Stimulated activated CD4-positive, alpha-beta T cell treated with anti-CD3 and anti-CD28 coated beads, TNF-alpha, amount 100 ng/mL, for 4 hours (primary cell): ENCODE measurements around the gene TSSK1B.
"Not testable (repeated sequence)": the region's sequence is repeated elsewhere in the genome, so short reads cannot be mapped to it uniquely, and the experiment has no call there.

ENCODE experiments used
- DNase-seq, 3 experiments: peaks; one replicate each; pipeline ENCODE4 v3.0.0-alpha.2; 2020; ENCODE audit warnings: low read depth in 3 of 3

Gene TSSK1B

GRCh38 chr5:113434889-113435288, at the start of gene TSSK1B:
Gene TSSK1B, minus strand, starts transcription at chr5:113434989. Its CDS starts 150 bp downstream, at chr5:113434839.
- DNase-seq = no peak

- DNase-seq = no peak
Measured at GRCh38 chr5:113480243-113480642, 45.5 kb upstream of the TSSK1B start.

GRCh38 chr5:113478691-113479090, 43.9 kb upstream of the TSSK1B start:
- DNase-seq = no peak

GRCh38 chr5:113474100-113474728, 39.4 kb upstream of the TSSK1B start:
- no peak for DNase-seq

- no peak for DNase-seq
Measured at GRCh38 chr5:113463032-113463431, 28.2 kb upstream of the TSSK1B start.

GRCh38 chr5:113457106-113457505, 22.3 kb upstream of the TSSK1B start:
- DNase-seq = not testable (repeated sequence)

- DNase-seq = no peak
Measured at GRCh38 chr5:113452941-113453340, 18.2 kb upstream of the TSSK1B start.

- no peak for DNase-seq
Measured at GRCh38 chr5:113451797-113452196, 17.0 kb upstream of the TSSK1B start.

- no peak for DNase-seq
Measured at GRCh38 chr5:113450929-113451328, 16.1 kb upstream of the TSSK1B start.

- no peak for DNase-seq
Measured at GRCh38 chr5:113450462-113450861, 15.7 kb upstream of the TSSK1B start.

- DNase-seq = no peak
Measured at GRCh38 chr5:113448252-113448651, 13.5 kb upstream of the TSSK1B start.

GRCh38 chr5:113447498-113448050, 12.8 kb upstream of the TSSK1B start:
- DNase-seq = no peak

GRCh38 chr5:113446358-113446927, 11.7 kb upstream of the TSSK1B start:
- DNase-seq = no peak

- DNase-seq = no peak
Measured at GRCh38 chr5:113437111-113437510, 2.3 kb upstream of the TSSK1B start.

GRCh38 chr5:113435575-113435974, 786 bp upstream of the TSSK1B start:
- DNase-seq = no peak

GRCh38 chr5:113433862-113434612, 752 bp downstream of the TSSK1B start:
- DNase-seq = no peak

- DNase-seq = no peak
Measured at GRCh38 chr5:113433071-113433470, 1.7 kb downstream of the TSSK1B start.

- DNase-seq = no peak
Measured at GRCh38 chr5:113427871-113428574, 6.8 kb downstream of the TSSK1B start.

GRCh38 chr5:113425909-113426308, 8.9 kb downstream of the TSSK1B start:
- no peak for DNase-seq

- no peak for DNase-seq
Measured at GRCh38 chr5:113421693-113422092, 13.1 kb downstream of the TSSK1B start.

GRCh38 chr5:113405530-113405929, 29.3 kb downstream of the TSSK1B start:
- no peak for DNase-seq

GRCh38 chr5:113404269-113404668, 30.5 kb downstream of the TSSK1B start:
- no peak for DNase-seq
